Pancreas (tissue), 10 donors: ENCODE measurements around the gene KIFAP3. TPM values are rescaled to one million over a fixed set of nuclear protein-coding genes. Genes with fewer than 3 reads are reported as not detected.
A peak's percentile ranks its signal among the peaks of the same experiment; 100 is the strongest.

Experiments used
- ATAC-seq, 4 donors: fragments of 200-7000 bp; cut with Tn5 transposase; one replicate each; pipeline versions ENCODE4 v1.8.0 to v1.9.1; 2020; ENCODE audit warnings: mild to moderate bottlenecking in 4 of 4, moderate library complexity in 4 of 4
- DNase-seq, 6 donors: peaks; one replicate each; pipeline ENCODE4 v3.0.0-alpha.2; 2020
- FAIRE-seq: peaks from 2 replicates; lab custom pipeline; 2012; peaks lifted over from hg19 to GRCh38; lab: Jason Lieb, UNC
- H3K27ac ChIP-seq, 4 donors: fragments of 200-600 bp; sonication (generic); 1 replicate in 3 of 4; 2 replicates in 1 of 4; pipeline versions ENCODE4 v1.5.0 to v1.8.0; 2020
- H3K27me3 ChIP-seq, 4 donors: fragments of 200-600 bp; one replicate each; pipeline ENCODE4 v1.8.0; 2021
- H3K36me3 ChIP-seq, 3 donors: fragments of 200-600 bp; sonication (generic) in 1 of 3; one replicate each; pipeline versions ENCODE4 v1.5.0 to v1.8.0; 2020 to 2021
- H3K4me1 ChIP-seq, 3 donors: fragments of 200-600 bp; one replicate each; pipeline ENCODE4 v1.8.0; 2021
- H3K4me3 ChIP-seq, 4 donors: fragments of 200-600 bp; sonication (generic) in 2 of 4; one replicate each; pipeline versions ENCODE4 v1.5.0 to v1.8.0; 2020 to 2021
- H3K9me3 ChIP-seq, 4 donors: fragments of 200-600 bp; one replicate each; pipeline ENCODE4 v1.8.0; 2021
- CTCF ChIP-seq, 4 donors: fragments of 200-600 bp; sonication (generic) in 3 of 4; IDR thresholded peaks; one replicate each; pipeline versions ENCODE4 v1.5.0 to v1.8.0; 2021; ENCODE audit warnings: antibody characterized with exemption in 4 of 4
- whole genome bisulfite sequencing, 2 donors: extraction: QIAGEN DNeasy Blood & Tissue Kit; methylation state at CpG; one replicate each; pipeline ENCODE4 v1.1.7; 2013; 5-methylcytosine and 5-hydroxymethylcytosine counted together
- intact Hi-C, 3 donors: fragments of 100-400 bp; cut with DNase I; formaldehyde crosslinking; loops; one replicate each; pipeline versions ENCODE4 v1.11.1 to v1.14.2; 2022
- polyA plus RNA-seq, 2 donors: library from polyadenylated mRNA; stranded (reverse); fragments of 200-250 nt; gene quantifications; one replicate each; pipeline ENCODE4 v1.2.3, GENCODE V29; 2013
- total RNA-seq, 6 donors: library from RNA; stranded (reverse); fragmentation: NEBNext Ultra II Directional in 4 of 6; extraction: Animal tissue kit (Norgen Biotek cat#: 25700) in 4 of 6; gene quantifications; one replicate each; pipeline versions ENCODE4 v1.2.1 to v1.2.4, GENCODE V29; 2021 to 2023
- donor health status: healthy with polysubstance abuse.
- donor health status: DM: no; HTN: no; CAD: no; lungs with moderate emphysema.
- donor health status: DM: no; HTN: no; CAD: no.
- donor health status: control.
- donor health status: control.
- donor health status: Bipolar disorder and iron deficiency.
- donor health status: DM: yes; HTN: yes; CAD: no.
- donor health status: DM: no; HTN: no; CAD: no.
- donor health status: DM: no; HTN: no; CAD: no.
- donor health status: DM: yes; HTN: yes; CAD: no.

KIFAP3 gene
- total and polyA plus RNA-seq, 8 donors, result 6.7 to 18.5 (median 11.6) TPM

GRCh38 chr1:169985757-169986156 lies 88.7 kb downstream of the KIFAP3 start:
- no peaks in the 10 kb centered on the region for H3K27me3 ChIP-seq
- WGBS, 2 donors, result 97 to 98% methylated on average over 1 of the region's 1 CpG
- H3K4me1 ChIP-seq, result no peaks in the 10 kb centered on the region
- FAIRE-seq (no peak), DNase-seq (no peak), ATAC-seq (no peak)
- intact Hi-C loops, result no loop called here
- no peak overlapping the region for H3K4me3 ChIP-seq
- TF ChIP-seq CTCF (IDR thresholded peaks at IDR 0.05), result no peak
- H3K36me3 ChIP-seq, result no peaks in the 10 kb centered on the region
- H3K9me3 ChIP-seq, result no peaks in the 10 kb centered on the region
- no peak overlapping the region for H3K27ac ChIP-seq

GRCh38 chr1:169974067-169974466 lies 100.4 kb downstream of the KIFAP3 start:
- DNase-seq, result no peak
- intact Hi-C loops, result no loop called here
- peak; percentile 71 for FAIRE-seq
- H3K27me3 ChIP-seq, result no peaks in the 10 kb centered on the region
- H3K27ac ChIP-seq, result no peak overlapping the region
- no peak for TF ChIP-seq CTCF (IDR thresholded peaks at IDR 0.05)
- H3K4me1 ChIP-seq, result no peaks in the 10 kb centered on the region
- no peak for ATAC-seq
- H3K4me3 ChIP-seq, result no peak overlapping the region
- no peaks in the 10 kb centered on the region for H3K9me3 ChIP-seq
- H3K36me3 ChIP-seq, result peaks cover 0 to 3% (median 0%) of the 10 kb centered on the region in 3 donors

GRCh38 chr1:169970114-169970513 lies 104.4 kb downstream of the KIFAP3 start:
- Histone ChIP-seq H3K4me1 (no peaks in the 10 kb centered on the region), H3K36me3 (no peaks in the 10 kb centered on the region), H3K27me3 (no peaks in the 10 kb centered on the region), H3K4me3 (no peak overlapping the region), H3K9me3 (no peaks in the 10 kb centered on the region), H3K27ac (no peak overlapping the region)
- FAIRE-seq, result no peak
- TF ChIP-seq CTCF (IDR thresholded peaks at IDR 0.05), result no peak
- ATAC-seq, result no peak
- intact Hi-C loops, result no loop called here
- WGBS, 2 donors, result 90 to 94% methylated on average over 2 of the region's 2 CpGs
- no peak for DNase-seq

GRCh38 chr1:169968174-169968573 lies 106.3 kb downstream of the KIFAP3 start:
- intact Hi-C loops, result no loop called here
- no peak for DNase-seq
- FAIRE-seq, result no peak
- Histone ChIP-seq H3K27ac (no peak overlapping the region), H3K27me3 (no peaks in the 10 kb centered on the region), H3K9me3 (no peaks in the 10 kb centered on the region), H3K4me1 (no peaks in the 10 kb centered on the region), H3K4me3 (no peak overlapping the region), H3K36me3 (no peaks in the 10 kb centered on the region)
- WGBS, 2 donors, result 71 to 72% methylated on average over 4 of the region's 4 CpGs
- ATAC-seq, result no peak
- no peak for TF ChIP-seq CTCF (IDR thresholded peaks at IDR 0.05)

- 94 to 96% methylated on average over 4 of the region's 4 CpGs for WGBS, 2 donors
- H3K27me3 ChIP-seq, result no peaks in the 10 kb centered on the region
- no peak for TF ChIP-seq CTCF (IDR thresholded peaks at IDR 0.05)
- H3K4me3 ChIP-seq, result no peak overlapping the region
- ATAC-seq (no peak), DNase-seq (no peak), FAIRE-seq (no peak)
- intact Hi-C loops, result no loop called here
- no peaks in the 10 kb centered on the region for H3K4me1 ChIP-seq
- no peaks in the 10 kb centered on the region for H3K36me3 ChIP-seq
- no peaks in the 10 kb centered on the region for H3K9me3 ChIP-seq
- H3K27ac ChIP-seq, result no peak overlapping the region
Observed at GRCh38 chr1:169964206-169964605, 110.3 kb downstream of the KIFAP3 start.
